Liver (tissue), 9 donors: Measurements from ENCODE around the gene BAIAP2. TPM values are rescaled to one million over a fixed set of nuclear protein-coding genes. Genes with fewer than 3 reads are reported as not detected.
"Not testable (repeated sequence)": the region's sequence is repeated elsewhere in the genome, so short reads cannot be mapped to it uniquely, and the experiment has no call there.

ENCODE experiments used
- DNase-seq: peaks from one replicate; pipeline ENCODE4 v3.0.0-alpha.2; 2017; ENCODE audit warnings: low spot score
- H3K27ac ChIP-seq, 2 donors: one replicate each; pipeline ENCODE4 v1.7.0; 2013; ENCODE audit warnings: inconsistent platforms in 2 of 2, low read length in 2 of 2, control low read depth in 1 of 2, low read depth in 1 of 2, mild to moderate bottlenecking in 1 of 2
- H3K27me3 ChIP-seq, 4 donors: one replicate each; pipeline versions ENCODE4 v1.6.1 to v1.7.0; 2013; ENCODE audit warnings: low read length in 3 of 4, inconsistent platforms in 1 of 4, mild to moderate bottlenecking in 1 of 4, moderate library complexity in 1 of 4; ENCODE audit not compliant: control insufficient read depth in 4 of 4, insufficient read depth in 4 of 4
- H3K36me3 ChIP-seq, 4 donors: one replicate each; pipeline versions ENCODE4 v1.6.1 to v1.7.0; 2013; ENCODE audit warnings: low read length in 3 of 4, mild to moderate bottlenecking in 3 of 4, low read depth in 1 of 4, moderate library complexity in 1 of 4; ENCODE audit not compliant: control insufficient read depth in 4 of 4, insufficient read depth in 3 of 4
- H3K4me1 ChIP-seq, 4 donors: one replicate each; pipeline versions ENCODE4 v1.6.1 to v1.7.0; 2013; ENCODE audit warnings: low read length in 3 of 4, mild to moderate bottlenecking in 3 of 4, moderate library complexity in 1 of 4; ENCODE audit not compliant: control insufficient read depth in 4 of 4, insufficient read depth in 4 of 4
- H3K4me3 ChIP-seq, 3 donors: one replicate each; pipeline versions ENCODE4 v1.6.1 to v1.7.0; 2013; ENCODE audit warnings: low read length in 3 of 3, control low read depth in 1 of 3, low read depth in 1 of 3, mild to moderate bottlenecking in 1 of 3
- H3K9ac ChIP-seq, 2 donors: one replicate each; pipeline ENCODE4 v1.7.0; 2013; ENCODE audit warnings: low read length in 2 of 2, mild to moderate bottlenecking in 2 of 2, moderate library complexity in 2 of 2, control low read depth in 1 of 2, low read depth in 1 of 2
- H3K9me3 ChIP-seq, 4 donors: one replicate each; pipeline versions ENCODE4 v1.6.1 to v1.7.0; 2013; ENCODE audit warnings: low read length in 3 of 4; ENCODE audit not compliant: control insufficient read depth in 4 of 4
- CTCF ChIP-seq: fragments of 150-350 bp; IDR thresholded peaks from 2 replicates; pipeline ENCODE4 v1.5.1; 2017; ENCODE audit warnings: improper control_type of control experiment, low read depth, low read length; ENCODE audit not compliant: missing input control
- EGR1 ChIP-seq, 2 donors: IDR thresholded peaks; 2 replicates each; pipeline ENCODE4 v1.6.1; 2016 to 2018; ENCODE audit warnings: antibody characterized with exemption in 2 of 2, low read depth in 2 of 2
- FOXA1 ChIP-seq: IDR thresholded peaks from 2 replicates; pipeline ENCODE4 v1.6.1; 2016; ENCODE audit warnings: antibody characterized with exemption
- JUND ChIP-seq, 2 donors: IDR thresholded peaks; 2 replicates each; pipeline ENCODE4 v1.6.1; 2016; ENCODE audit warnings: antibody characterized with exemption in 2 of 2
- RAD21 ChIP-seq, 2 donors: IDR thresholded peaks; 2 replicates each; pipeline ENCODE4 v1.6.1; 2016; ENCODE audit warnings: antibody characterized with exemption in 2 of 2, mild to moderate bottlenecking in 2 of 2
- TAF1 ChIP-seq: conservative IDR thresholded peaks from 2 replicates; pipeline ENCODE4 v1.6.1; 2016; ENCODE audit warnings: antibody characterized with exemption, mild to moderate bottlenecking
- YY1 ChIP-seq: IDR thresholded peaks from 2 replicates; pipeline ENCODE4 v1.6.1; 2016; ENCODE audit warnings: antibody characterized with exemption, mild to moderate bottlenecking
- WGBS: extraction: QIAGEN DNeasy Blood & Tissue Kit; methylation state at CpG from one replicate; pipeline ENCODE4 v1.1.7; 2013; 5-methylcytosine and 5-hydroxymethylcytosine counted together
- polyA plus RNA-seq, 2 donors: library from polyadenylated mRNA; stranded (reverse) in 1 of 2; unstranded in 1 of 2; fragments of 200-250 nt in 1 of 2; fragments of >200 nt in 1 of 2; fragmentation: Nextera tagmentation in 1 of 2; extraction: Ambion mirVana in 1 of 2; gene quantifications; one replicate each; pipeline versions ENCODE4 v1.2.1 to v1.2.3, GENCODE V29; 2013 to 2015
- total RNA-seq, 2 donors: library from RNA; depleted of rRNA; stranded (reverse); fragments of >200 nt; gene quantifications; one replicate each; pipeline ENCODE4 v1.2.3, GENCODE V29; 2014
- TF ChIP-seq, protein P1 (sequence below): IDR thresholded peaks from 2 replicates; pipeline ENCODE4 v1.6.1; 2016; ENCODE audit warnings: antibody characterized with exemption
- TF ChIP-seq, protein P2 (sequence below): IDR thresholded peaks from 2 replicates; pipeline ENCODE4 v1.6.1; 2016; ENCODE audit warnings: antibody characterized with exemption, mild to moderate bottlenecking
- donor health status: healthy.
- donor health status: healthy.
- donor health status: healthy.
- donor health status: healthy.
- donor health status: healthy.

The BAIAP2 gene
- total and polyA plus RNA-seq, 4 donors, result 8.1 to 61.3 (median 44.9) TPM

- no peak for DNase-seq
- WGBS, result 79% methylated on average over 8 of the region's 8 CpGs
- Histone ChIP-seq H3K4me1 (no peaks in the 10 kb centered on the region), H3K4me3 (no peak overlapping the region), H3K27ac (no peak overlapping the region), H3K27me3 (peaks cover 0 to 2% (median 0%) of the 10 kb centered on the region in 4 donors), H3K9me3 (no peaks in the 10 kb centered on the region), H3K9ac (no peak overlapping the region), H3K36me3 (no peaks in the 10 kb centered on the region)
- TF ChIP-seq, protein P1, sequence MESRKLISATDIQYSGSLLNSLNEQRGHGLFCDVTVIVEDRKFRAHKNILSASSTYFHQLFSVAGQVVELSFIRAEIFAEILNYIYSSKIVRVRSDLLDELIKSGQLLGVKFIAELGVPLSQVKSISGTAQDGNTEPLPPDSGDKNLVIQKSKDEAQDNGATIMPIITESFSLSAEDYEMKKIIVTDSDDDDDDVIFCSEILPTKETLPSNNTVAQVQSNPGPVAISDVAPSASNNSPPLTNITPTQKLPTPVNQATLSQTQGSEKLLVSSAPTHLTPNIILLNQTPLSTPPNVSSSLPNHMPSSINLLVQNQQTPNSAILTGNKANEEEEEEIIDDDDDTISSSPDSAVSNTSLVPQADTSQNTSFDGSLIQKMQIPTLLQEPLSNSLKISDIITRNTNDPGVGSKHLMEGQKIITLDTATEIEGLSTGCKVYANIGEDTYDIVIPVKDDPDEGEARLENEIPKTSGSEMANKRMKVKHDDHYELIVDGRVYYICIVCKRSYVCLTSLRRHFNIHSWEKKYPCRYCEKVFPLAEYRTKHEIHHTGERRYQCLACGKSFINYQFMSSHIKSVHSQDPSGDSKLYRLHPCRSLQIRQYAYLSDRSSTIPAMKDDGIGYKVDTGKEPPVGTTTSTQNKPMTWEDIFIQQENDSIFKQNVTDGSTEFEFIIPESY, result no peak
- no peak for TF ChIP-seq CTCF
- TF ChIP-seq, protein P2, sequence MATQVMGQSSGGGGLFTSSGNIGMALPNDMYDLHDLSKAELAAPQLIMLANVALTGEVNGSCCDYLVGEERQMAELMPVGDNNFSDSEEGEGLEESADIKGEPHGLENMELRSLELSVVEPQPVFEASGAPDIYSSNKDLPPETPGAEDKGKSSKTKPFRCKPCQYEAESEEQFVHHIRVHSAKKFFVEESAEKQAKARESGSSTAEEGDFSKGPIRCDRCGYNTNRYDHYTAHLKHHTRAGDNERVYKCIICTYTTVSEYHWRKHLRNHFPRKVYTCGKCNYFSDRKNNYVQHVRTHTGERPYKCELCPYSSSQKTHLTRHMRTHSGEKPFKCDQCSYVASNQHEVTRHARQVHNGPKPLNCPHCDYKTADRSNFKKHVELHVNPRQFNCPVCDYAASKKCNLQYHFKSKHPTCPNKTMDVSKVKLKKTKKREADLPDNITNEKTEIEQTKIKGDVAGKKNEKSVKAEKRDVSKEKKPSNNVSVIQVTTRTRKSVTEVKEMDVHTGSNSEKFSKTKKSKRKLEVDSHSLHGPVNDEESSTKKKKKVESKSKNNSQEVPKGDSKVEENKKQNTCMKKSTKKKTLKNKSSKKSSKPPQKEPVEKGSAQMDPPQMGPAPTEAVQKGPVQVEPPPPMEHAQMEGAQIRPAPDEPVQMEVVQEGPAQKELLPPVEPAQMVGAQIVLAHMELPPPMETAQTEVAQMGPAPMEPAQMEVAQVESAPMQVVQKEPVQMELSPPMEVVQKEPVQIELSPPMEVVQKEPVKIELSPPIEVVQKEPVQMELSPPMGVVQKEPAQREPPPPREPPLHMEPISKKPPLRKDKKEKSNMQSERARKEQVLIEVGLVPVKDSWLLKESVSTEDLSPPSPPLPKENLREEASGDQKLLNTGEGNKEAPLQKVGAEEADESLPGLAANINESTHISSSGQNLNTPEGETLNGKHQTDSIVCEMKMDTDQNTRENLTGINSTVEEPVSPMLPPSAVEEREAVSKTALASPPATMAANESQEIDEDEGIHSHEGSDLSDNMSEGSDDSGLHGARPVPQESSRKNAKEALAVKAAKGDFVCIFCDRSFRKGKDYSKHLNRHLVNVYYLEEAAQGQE, result no peak
- TF ChIP-seq YY1, result no peak
- no peak for TF ChIP-seq FOXA1
- TF ChIP-seq JUND (IDR thresholded peaks at IDR 0.05), result no peak
- no peak for TF ChIP-seq TAF1
- TF ChIP-seq EGR1 (IDR thresholded peaks at IDR 0.05; ENCODE audit: low read depth in 2 of 2), result no peak
Measured at GRCh38 chr17:81152288-81152828, 117.4 kb downstream of the BAIAP2 start.

GRCh38 chr17:81153340-81153803, 118.4 kb downstream of the BAIAP2 start:
- 88% methylated on average over 17 of the region's 17 CpGs for WGBS
- no peak for DNase-seq
- TF ChIP-seq TAF1, result no peak
- no peak for TF ChIP-seq JUND (IDR thresholded peaks at IDR 0.05)
- TF ChIP-seq, protein P1, result no peak
- TF ChIP-seq RAD21 (IDR thresholded peaks at IDR 0.05), result no peak
- no peaks in the 10 kb centered on the region for H3K36me3 ChIP-seq
- H3K27me3 ChIP-seq, result peaks cover 0 to 2% (median 0%) of the 10 kb centered on the region in 4 donors
- no peaks in the 10 kb centered on the region for H3K9me3 ChIP-seq
- H3K9ac ChIP-seq, result no peak overlapping the region
- peak overlapping the region in 1 of 2 donors; percentile 7 for H3K27ac ChIP-seq
- H3K4me3 ChIP-seq, result no peak overlapping the region
- no peaks in the 10 kb centered on the region for H3K4me1 ChIP-seq

- not testable (repeated sequence) for H3K4me3 ChIP-seq, H3K27ac ChIP-seq, H3K36me3 ChIP-seq, H3K4me1 ChIP-seq, H3K27me3 ChIP-seq, H3K9ac ChIP-seq, DNase-seq, H3K9me3 ChIP-seq
- WGBS, result 95% methylated on average over 9 of the region's 9 CpGs
Measured at GRCh38 chr17:81154016-81154415, 119.1 kb downstream of the BAIAP2 start.
